OCI-LY3 (cell line): Measurements from ENCODE around the gene GAL3ST1.

Experiments used
- EZH2phosphoT487 ChIP-seq: fragments of 200-600 bp; shearing (Covaris generic); IDR thresholded peaks from 2 replicates; pipeline ENCODE4 v1.6.1; 2018; ENCODE audit warnings: antibody characterized with exemption, mixed run types, low read depth
- TF ChIP-seq, protein P1 (sequence below): fragments of 200-600, 300-600 bp; sonication (generic); IDR thresholded peaks from 2 replicates; pipeline ENCODE4 v1.5.1; 2014; ENCODE audit warnings: antibody characterized with exemption, low read length, low read depth

DNA sequence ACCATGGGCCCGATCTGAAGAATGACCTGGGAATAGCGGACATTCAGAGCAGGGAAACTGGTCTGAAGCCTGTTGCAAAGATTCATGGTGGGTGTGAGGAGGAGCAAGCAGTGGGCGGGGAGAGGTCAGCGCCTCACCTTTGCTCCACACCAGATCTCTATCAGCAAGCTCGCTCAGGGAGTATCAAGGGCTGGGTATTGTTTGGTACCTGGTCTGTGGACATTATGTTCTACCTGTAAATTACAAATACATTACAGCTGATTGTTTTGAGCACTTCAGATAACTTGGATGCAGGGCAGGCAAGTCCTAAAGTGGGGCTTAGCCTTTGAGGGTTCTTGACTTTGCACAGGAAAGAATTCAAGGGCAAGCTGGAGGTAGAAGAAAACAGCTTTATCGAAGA is 58.2 kb downstream of the GAL3ST1 start:
- TF ChIP-seq, protein P1, sequence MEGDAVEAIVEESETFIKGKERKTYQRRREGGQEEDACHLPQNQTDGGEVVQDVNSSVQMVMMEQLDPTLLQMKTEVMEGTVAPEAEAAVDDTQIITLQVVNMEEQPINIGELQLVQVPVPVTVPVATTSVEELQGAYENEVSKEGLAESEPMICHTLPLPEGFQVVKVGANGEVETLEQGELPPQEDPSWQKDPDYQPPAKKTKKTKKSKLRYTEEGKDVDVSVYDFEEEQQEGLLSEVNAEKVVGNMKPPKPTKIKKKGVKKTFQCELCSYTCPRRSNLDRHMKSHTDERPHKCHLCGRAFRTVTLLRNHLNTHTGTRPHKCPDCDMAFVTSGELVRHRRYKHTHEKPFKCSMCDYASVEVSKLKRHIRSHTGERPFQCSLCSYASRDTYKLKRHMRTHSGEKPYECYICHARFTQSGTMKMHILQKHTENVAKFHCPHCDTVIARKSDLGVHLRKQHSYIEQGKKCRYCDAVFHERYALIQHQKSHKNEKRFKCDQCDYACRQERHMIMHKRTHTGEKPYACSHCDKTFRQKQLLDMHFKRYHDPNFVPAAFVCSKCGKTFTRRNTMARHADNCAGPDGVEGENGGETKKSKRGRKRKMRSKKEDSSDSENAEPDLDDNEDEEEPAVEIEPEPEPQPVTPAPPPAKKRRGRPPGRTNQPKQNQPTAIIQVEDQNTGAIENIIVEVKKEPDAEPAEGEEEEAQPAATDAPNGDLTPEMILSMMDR = no peak
- TF ChIP-seq EZH2phosphoT487 = no peak
